ENCODE data around the gene NAPSA. TPM values are rescaled to one million over a fixed set of nuclear protein-coding genes. Genes with fewer than 3 reads are reported as not detected.

The NAPSA gene
- total RNA-seq, 2 donors from 2014 or later: 0.85 to 5.0 TPM

GRCh38 chr19:50409347-50409746 lies 43.9 kb upstream of the NAPSA start:
- no peak overlapping the region for H3K27ac ChIP-seq
- 94% methylated on average over 17 of the region's 17 CpGs for WGBS
- H3K9me3 ChIP-seq: no peaks in the 10 kb centered on the region
- TF ChIP-seq POLR2AphosphoS5 (IDR thresholded peaks at IDR 0.05): no peak
- TF ChIP-seq CTCF (IDR thresholded peaks at IDR 0.05): no peak
- no peak for TF ChIP-seq POLR2A (IDR thresholded peaks at IDR 0.05)
- no peaks in the 10 kb centered on the region for H3K4me1 ChIP-seq (replicated peaks)
- no peak overlapping the region for H3K4me3 ChIP-seq
- H3K27me3 ChIP-seq (replicated peaks; ENCODE audit: insufficient read depth): no peaks in the 10 kb centered on the region
- no peaks in the 10 kb centered on the region for H3K36me3 ChIP-seq
- intact Hi-C loops (cut with DNase I): no loop called here
- DNase-seq (ENCODE audit: low spot score): no peak

- intact Hi-C loops (cut with DNase I): no loop called here
- Histone ChIP-seq H3K36me3 (no peaks in the 10 kb centered on the region), H3K9me3 (no peaks in the 10 kb centered on the region), H3K4me3 (no peak overlapping the region), H3K27ac (no peak overlapping the region), H3K27me3 (replicated peaks; ENCODE audit: insufficient read depth) (no peaks in the 10 kb centered on the region), H3K4me1 (replicated peaks) (no peaks in the 10 kb centered on the region)
- DNase-seq (ENCODE audit: low spot score): no peak
- WGBS: 95% methylated on average over 19 of the region's 19 CpGs
- TF ChIP-seq CTCF (IDR thresholded peaks at IDR 0.05): no peak
- TF ChIP-seq POLR2AphosphoS5 (IDR thresholded peaks at IDR 0.05): no peak
- TF ChIP-seq POLR2A (IDR thresholded peaks at IDR 0.05): no peak
Observed at GRCh38 chr19:50406829-50407228, 41.4 kb upstream of the NAPSA start.

GRCh38 chr19:50406156-50406820 lies 40.8 kb upstream of the NAPSA start:
- DNase-seq (ENCODE audit: low spot score): no peak
- TF ChIP-seq CTCF (IDR thresholded peaks at IDR 0.05) (no peak), POLR2A (IDR thresholded peaks at IDR 0.05) (no peak), POLR2AphosphoS5 (IDR thresholded peaks at IDR 0.05) (no peak)
- no peaks in the 10 kb centered on the region for H3K9me3 ChIP-seq
- no peaks in the 10 kb centered on the region for H3K27me3 ChIP-seq (replicated peaks; ENCODE audit: insufficient read depth)
- no peak overlapping the region for H3K27ac ChIP-seq
- no peaks in the 10 kb centered on the region for H3K4me1 ChIP-seq (replicated peaks)
- intact Hi-C loops (cut with DNase I): no loop called here
- WGBS: 88% methylated on average over 18 of the region's 22 CpGs
- H3K4me3 ChIP-seq: no peak overlapping the region
- H3K36me3 ChIP-seq: no peaks in the 10 kb centered on the region

GRCh38 chr19:50402544-50403301 lies 37.3 kb upstream of the NAPSA start:
- Histone ChIP-seq H3K27ac (no peak overlapping the region), H3K27me3 (replicated peaks; ENCODE audit: insufficient read depth) (no peaks in the 10 kb centered on the region), H3K4me1 (replicated peaks) (no peaks in the 10 kb centered on the region), H3K4me3 (no peak overlapping the region), H3K36me3 (no peaks in the 10 kb centered on the region), H3K9me3 (no peaks in the 10 kb centered on the region)
- WGBS: 96% methylated on average over 41 of the region's 41 CpGs
- TF ChIP-seq POLR2A (IDR thresholded peaks at IDR 0.05) (no peak), CTCF (IDR thresholded peaks at IDR 0.05) (no peak), POLR2AphosphoS5 (IDR thresholded peaks at IDR 0.05) (no peak)
- DNase-seq (ENCODE audit: low spot score): no peak
- intact Hi-C loops (cut with DNase I): no loop called here

Data from prostate gland (tissue), 2 donors.